NCI-H460 (cell line): ENCODE data around the gene EME2. TPM values are rescaled to one million over a fixed set of nuclear protein-coding genes. Genes with fewer than 3 reads are reported as not detected.
A peak's percentile ranks its signal among the peaks of the same experiment; 100 is the strongest.
"Not testable (repeated sequence)": the region's sequence is repeated elsewhere in the genome, so short reads cannot be mapped to it uniquely, and the experiment has no call there.

Source experiments
- DNase-seq: peaks from one replicate; pipeline ENCODE4 v3.0.0-alpha.2; 2016; ENCODE audit warnings: low read depth; ENCODE audit errors: extremely low read depth
- polyA plus RNA-seq: library from polyadenylated mRNA; depleted of rRNA; stranded (reverse); fragments of >200 nt; gene quantifications from 2 replicates; pipeline ENCODE4 v1.2.3, GENCODE V29; 2014; cell fraction: nucleus; rRNA removed
- total RNA-seq: library from RNA; depleted of rRNA; stranded (reverse); fragments of >200 nt; shearing (Covaris generic); gene quantifications from 2 replicates; pipeline ENCODE4 v1.2.3, GENCODE V29; 2014; rRNA removed

The EME2 gene, protein sequence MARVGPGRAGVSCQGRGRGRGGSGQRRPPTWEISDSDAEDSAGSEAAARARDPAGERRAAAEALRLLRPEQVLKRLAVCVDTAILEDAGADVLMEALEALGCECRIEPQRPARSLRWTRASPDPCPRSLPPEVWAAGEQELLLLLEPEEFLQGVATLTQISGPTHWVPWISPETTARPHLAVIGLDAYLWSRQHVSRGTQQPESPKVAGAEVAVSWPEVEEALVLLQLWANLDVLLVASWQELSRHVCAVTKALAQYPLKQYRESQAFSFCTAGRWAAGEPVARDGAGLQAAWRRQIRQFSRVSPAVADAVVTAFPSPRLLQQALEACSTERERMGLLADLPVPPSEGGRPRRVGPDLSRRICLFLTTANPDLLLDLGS
- 6.0 and 6.9 TPM in 2 replicates for total RNA-seq
- polyA plus RNA-seq = 105 and 131 TPM in 2 replicates

- DNase-seq = no peak
These were observed at the start of gene EME2 for GRCh38 chr16:1772362-1772907. Gene EME2, plus strand, starts transcription at chr16:1772810. Its CDS starts 418 bp downstream, at chr16:1773228.

- DNase-seq = peak; percentile 57
These were observed 49.0 kb upstream of the EME2 start for GRCh38 chr16:1723450-1724147.

GRCh38 chr16:1724491-1724890 is 48.1 kb upstream of the EME2 start:
- no peak for DNase-seq

- DNase-seq = no peak
These were observed 45.7 kb upstream of the EME2 start for GRCh38 chr16:1726661-1727502.

GRCh38 chr16:1727651-1728624 is 44.7 kb upstream of the EME2 start:
- no peak for DNase-seq

DNA sequence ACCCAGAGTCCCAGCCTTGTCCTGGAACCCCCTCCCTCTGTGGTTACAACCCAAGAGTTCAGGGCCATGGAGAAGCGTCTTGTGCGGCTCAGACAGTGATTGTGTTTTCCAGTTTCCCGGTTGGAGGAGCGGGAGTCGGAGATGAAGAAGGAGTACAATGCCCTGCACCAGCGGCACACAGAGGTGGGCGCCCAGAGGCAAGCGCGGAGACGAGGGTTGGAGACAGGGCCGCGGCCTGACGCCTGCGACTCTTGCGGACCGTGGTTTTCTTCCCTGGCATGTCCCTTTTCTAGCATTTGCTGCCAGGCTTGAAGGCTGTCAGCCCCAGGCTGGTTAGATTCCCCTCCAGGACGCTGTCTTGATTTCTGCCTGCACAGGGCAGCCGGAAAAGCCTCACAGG is 43.6 kb upstream of the EME2 start:
- DNase-seq = no peak

- no peak for DNase-seq
These were observed 43.2 kb upstream of the EME2 start for GRCh38 chr16:1729445-1729844.

- DNase-seq = no peak
These were observed 41.5 kb upstream of the EME2 start for GRCh38 chr16:1731073-1731472.

GRCh38 chr16:1731603-1732002 is 41.0 kb upstream of the EME2 start:
- DNase-seq = no peak

GRCh38 chr16:1732071-1732470 is 40.5 kb upstream of the EME2 start:
- no peak for DNase-seq

DNA sequence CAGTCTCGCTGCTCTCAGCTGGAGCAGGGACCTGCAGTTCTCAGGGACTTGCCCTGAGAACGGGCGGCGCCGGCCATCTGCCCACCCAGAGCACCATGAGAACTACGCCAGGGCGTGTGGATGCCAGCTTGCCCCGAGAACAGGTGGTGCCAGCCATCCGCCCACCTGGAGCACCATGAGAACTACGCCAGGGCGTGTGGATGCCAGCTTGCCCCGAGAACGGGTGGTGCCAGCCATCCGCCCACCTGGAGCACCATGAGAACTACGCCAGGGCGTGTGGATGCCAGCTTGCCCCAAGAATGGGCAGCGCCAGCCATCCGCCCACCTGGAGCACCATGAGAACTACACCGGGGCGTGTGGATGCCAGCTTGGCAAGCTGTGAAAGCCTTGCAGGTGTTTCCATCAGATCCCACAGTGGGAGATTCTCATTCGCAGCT is 40.0 kb upstream of the EME2 start:
- DNase-seq = not testable (repeated sequence)

DNA sequence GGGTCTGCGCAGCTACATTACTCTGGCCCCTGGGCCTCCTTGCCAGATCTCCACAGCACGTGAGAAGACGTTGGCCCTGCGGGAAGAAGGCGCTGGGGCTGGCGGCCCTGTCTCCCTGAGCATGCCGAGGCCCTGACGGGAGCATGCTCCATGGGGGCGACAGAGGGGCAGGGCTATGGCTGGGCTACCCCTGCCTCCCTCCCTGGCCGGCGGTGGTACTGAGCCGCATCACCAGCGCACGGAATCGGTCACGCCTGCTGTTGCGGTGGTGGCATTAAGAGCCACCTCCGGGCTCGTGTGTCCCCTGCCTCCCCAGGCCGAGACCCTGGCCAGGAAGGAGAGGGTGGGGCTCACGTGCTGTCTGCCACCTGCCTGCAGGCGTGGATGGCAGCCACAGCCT is 38.5 kb upstream of the EME2 start:
- DNase-seq = no peak

DNA sequence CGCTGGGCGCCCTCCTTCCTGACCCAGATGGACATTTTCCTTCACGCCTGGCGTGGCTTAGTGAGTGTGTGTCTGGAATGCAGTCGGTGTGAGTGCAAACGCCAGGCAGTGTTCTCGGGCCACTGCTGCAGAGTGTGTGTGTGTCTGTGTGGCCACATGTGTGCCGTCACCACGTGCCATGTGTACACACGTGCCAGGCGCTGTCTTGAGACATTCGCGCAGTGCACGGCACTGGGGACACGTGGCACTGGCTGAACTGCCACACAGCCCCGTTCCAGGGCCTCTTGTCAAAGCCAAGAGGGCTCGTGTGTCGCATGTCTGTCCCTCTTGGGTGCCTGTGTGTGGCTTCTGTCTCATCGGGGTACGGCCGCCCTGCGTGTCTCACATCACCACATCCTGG is 37.8 kb upstream of the EME2 start:
- no peak for DNase-seq

DNA sequence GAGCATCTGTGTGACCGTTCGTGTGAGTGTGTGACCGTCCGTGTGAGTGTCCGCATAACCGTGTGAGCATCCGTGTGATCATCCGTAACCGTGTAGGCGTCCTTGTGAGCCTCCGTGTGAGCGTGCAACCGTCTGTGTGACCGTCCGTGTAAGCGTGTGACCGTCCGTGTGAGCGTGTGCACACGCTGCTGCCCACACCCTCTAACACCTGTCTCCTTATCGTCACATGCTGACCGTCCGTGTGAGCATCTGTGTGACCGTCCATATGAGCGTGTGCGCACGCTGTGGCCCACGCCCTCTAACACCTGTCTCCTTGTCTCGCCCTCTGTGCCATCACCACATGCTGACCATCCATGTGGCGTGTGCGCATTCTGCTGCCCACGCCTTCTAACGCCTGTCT is 32.4 kb upstream of the EME2 start:
- DNase-seq = no peak

DNA sequence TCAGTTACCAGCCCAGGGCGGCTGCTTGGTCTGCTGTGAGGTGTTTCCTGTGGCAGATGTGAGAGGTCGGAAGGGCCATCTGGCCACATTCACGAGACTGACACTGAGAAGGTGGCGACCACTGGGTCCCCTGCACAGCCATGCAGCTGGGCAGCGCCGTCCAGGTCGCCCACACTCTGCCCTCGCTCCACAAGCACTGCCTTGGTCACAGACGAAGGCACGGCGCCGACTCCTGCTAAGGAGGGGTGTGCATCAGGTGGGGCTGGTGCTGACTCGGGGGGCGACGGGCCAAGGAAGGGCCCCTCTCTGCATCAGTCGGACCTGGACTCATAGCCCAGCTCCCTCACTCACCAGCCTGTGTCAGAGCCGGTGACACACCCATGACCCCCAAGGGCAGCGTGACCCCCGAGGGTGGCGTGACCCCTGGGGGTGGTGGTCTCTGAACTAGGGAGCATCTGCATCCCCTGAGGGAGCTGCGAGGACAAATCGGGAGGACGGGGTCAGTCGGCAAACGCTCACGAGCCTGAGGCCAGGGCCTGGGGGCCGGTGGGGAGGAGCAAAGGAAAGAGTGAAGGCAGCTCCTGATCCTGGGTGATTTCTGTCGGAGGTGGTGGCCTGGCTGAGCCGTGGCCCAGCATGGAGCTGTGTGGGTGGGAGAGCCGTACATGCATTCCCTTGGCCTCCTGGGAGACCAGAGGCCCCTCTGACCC is 31.7 kb upstream of the EME2 start:
- no peak for DNase-seq

DNA sequence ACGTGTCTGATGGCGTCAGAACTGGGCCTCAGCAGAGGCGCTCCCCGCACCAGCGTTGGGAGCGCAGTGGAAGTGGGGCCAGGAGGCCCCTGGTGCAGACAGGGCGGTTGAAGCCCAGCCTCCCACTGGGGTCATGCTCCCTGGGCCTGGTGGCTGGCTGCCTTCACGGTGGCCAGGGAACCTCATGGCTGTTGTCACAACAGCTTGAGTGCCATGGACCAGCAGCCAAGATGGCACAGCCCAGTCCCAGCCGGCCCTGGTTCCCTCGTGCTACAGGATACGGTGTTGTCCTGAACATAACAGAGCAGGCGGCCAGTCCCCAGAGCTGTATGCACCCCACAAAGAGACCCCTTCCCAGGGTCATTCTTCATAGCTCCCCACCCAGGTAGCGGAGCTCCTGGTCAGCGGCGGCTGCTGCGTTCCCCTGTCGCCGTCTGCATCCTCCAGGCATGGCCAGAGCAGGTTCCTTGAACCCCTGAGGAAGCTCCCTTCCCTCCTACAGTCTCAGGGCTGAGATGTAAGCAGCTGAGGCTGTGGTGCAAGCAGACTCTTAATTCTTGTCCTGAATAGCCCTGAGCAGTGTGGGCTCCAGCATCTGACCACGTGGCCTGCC is 31.0 kb upstream of the EME2 start:
- no peak for DNase-seq

GRCh38 chr16:1743376-1744337 is 29.0 kb upstream of the EME2 start:
- no peak for DNase-seq
